SK-N-SH (cell line): ENCODE results near the gene CPLANE2.

Source experiments
- CHD2 ChIP-seq: fragments of 150-350 bp; IDR thresholded peaks from 2 replicates; pipeline ENCODE4 v1.6.1; 2018; ENCODE audit warnings: low read length; ENCODE audit not compliant: partially characterized antibody
- EP300 ChIP-seq, 2 experiments: IDR thresholded peaks; 2 replicates each; pipeline versions ENCODE4 v1.4.0 to v1.6.1; 2012; ENCODE audit warnings: borderline replicate concordance in 1 of 2, low read depth in 1 of 2, low read length in 1 of 2
- EZH2phosphoT487 ChIP-seq: fragments of 200-600 bp; sonication (generic); IDR thresholded peaks from 2 replicates; pipeline ENCODE4 v1.6.1; 2017; ENCODE audit warnings: low read depth, mixed run types, mild to moderate bottlenecking, antibody characterized with exemption, moderate library complexity, borderline replicate concordance
- FOXJ3 ChIP-seq: sonication (generic); formaldehyde crosslinking; IDR thresholded peaks from 2 replicates; pipeline ENCODE4 v1.5.1; 2020; ENCODE audit warnings: mild to moderate bottlenecking, missing genetic modification reagents
- NFIC ChIP-seq: IDR thresholded peaks from 2 replicates; pipeline ENCODE4 v1.4.0; 2012; ENCODE audit warnings: borderline replicate concordance
- NRF1 ChIP-seq: IDR thresholded peaks from 2 replicates; pipeline ENCODE4 v1.6.1; 2012; ENCODE audit warnings: low read depth, mild to moderate bottlenecking, low read length
- POLR2AphosphoS5 ChIP-seq: IDR thresholded peaks from 2 replicates; pipeline ENCODE4 v1.6.1; 2012; ENCODE audit warnings: low read depth, low read length
- TEAD4 ChIP-seq: IDR thresholded peaks from 2 replicates; pipeline ENCODE4 v1.4.0; 2012; ENCODE audit warnings: mild to moderate bottlenecking, borderline replicate concordance; ENCODE audit not compliant: insufficient read depth
- YY1 ChIP-seq: IDR thresholded peaks from 2 replicates; pipeline ENCODE4 v1.4.0; 2012; ENCODE audit warnings: low read depth, mild to moderate bottlenecking
- TF ChIP-seq, protein P1 (sequence below): fragments of 200-600 bp; sonication (generic); IDR thresholded peaks from 2 replicates; pipeline ENCODE4 v1.6.1; 2017; ENCODE audit warnings: antibody characterized with exemption, mild to moderate bottlenecking, moderate library complexity
- TF ChIP-seq, protein P2 (sequence below): fragments of 150-350 bp; IDR thresholded peaks from 2 replicates; pipeline ENCODE4 v1.6.1; 2017; ENCODE audit warnings: antibody characterized with exemption, low read length, low read depth, borderline replicate concordance
- TF ChIP-seq, protein P3 (sequence below): IDR thresholded peaks from 2 replicates; pipeline ENCODE4 v1.6.1; 2012; ENCODE audit warnings: mild to moderate bottlenecking, low read depth, low read length, moderate library complexity
- TF ChIP-seq, protein P4 (sequence below): IDR thresholded peaks from 2 replicates; pipeline ENCODE4; 2012
- TF ChIP-seq, protein P5 (sequence below): IDR thresholded peaks from 2 replicates; pipeline ENCODE4 v1.4.0; 2012; ENCODE audit warnings: low read depth

DNA sequence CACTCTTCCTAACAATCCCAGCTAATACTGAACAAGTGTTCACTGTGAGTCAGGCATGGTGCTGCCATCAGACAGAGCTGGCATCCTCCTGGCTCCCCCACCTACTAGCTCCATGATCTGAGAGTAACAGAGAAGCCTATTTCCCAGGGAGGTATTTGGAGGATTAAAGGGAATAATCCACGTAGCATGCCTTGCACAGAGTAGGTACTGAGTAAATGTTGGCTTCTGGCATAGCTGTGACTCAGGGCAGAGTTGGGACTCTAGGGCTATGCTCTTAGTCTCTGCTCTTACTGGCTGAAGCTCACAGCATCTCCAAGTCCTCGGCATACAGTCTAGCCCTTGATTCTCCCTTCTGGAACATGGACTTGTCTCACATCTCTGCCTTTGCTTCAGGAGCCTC, 32.8 kb downstream of the CPLANE2 start:
- TF ChIP-seq, protein P1, sequence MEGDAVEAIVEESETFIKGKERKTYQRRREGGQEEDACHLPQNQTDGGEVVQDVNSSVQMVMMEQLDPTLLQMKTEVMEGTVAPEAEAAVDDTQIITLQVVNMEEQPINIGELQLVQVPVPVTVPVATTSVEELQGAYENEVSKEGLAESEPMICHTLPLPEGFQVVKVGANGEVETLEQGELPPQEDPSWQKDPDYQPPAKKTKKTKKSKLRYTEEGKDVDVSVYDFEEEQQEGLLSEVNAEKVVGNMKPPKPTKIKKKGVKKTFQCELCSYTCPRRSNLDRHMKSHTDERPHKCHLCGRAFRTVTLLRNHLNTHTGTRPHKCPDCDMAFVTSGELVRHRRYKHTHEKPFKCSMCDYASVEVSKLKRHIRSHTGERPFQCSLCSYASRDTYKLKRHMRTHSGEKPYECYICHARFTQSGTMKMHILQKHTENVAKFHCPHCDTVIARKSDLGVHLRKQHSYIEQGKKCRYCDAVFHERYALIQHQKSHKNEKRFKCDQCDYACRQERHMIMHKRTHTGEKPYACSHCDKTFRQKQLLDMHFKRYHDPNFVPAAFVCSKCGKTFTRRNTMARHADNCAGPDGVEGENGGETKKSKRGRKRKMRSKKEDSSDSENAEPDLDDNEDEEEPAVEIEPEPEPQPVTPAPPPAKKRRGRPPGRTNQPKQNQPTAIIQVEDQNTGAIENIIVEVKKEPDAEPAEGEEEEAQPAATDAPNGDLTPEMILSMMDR = no peak
- TF ChIP-seq TEAD4 (no peak), EZH2phosphoT487 (no peak), NRF1 (no peak), FOXJ3 (CRISPR knock-in tag) (no peak), EP300 (IDR thresholded peaks at IDR 0.05; ENCODE audit: borderline replicate concordance in 1 of 2, low read depth in 1 of 2, low read length in 1 of 2) (no peak), NFIC (no peak), CHD2 (no peak), POLR2AphosphoS5 (no peak), YY1 (no peak)
- TF ChIP-seq, protein P2, sequence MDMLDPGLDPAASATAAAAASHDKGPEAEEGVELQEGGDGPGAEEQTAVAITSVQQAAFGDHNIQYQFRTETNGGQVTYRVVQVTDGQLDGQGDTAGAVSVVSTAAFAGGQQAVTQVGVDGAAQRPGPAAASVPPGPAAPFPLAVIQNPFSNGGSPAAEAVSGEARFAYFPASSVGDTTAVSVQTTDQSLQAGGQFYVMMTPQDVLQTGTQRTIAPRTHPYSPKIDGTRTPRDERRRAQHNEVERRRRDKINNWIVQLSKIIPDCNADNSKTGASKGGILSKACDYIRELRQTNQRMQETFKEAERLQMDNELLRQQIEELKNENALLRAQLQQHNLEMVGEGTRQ = no peak
- TF ChIP-seq, protein P3, sequence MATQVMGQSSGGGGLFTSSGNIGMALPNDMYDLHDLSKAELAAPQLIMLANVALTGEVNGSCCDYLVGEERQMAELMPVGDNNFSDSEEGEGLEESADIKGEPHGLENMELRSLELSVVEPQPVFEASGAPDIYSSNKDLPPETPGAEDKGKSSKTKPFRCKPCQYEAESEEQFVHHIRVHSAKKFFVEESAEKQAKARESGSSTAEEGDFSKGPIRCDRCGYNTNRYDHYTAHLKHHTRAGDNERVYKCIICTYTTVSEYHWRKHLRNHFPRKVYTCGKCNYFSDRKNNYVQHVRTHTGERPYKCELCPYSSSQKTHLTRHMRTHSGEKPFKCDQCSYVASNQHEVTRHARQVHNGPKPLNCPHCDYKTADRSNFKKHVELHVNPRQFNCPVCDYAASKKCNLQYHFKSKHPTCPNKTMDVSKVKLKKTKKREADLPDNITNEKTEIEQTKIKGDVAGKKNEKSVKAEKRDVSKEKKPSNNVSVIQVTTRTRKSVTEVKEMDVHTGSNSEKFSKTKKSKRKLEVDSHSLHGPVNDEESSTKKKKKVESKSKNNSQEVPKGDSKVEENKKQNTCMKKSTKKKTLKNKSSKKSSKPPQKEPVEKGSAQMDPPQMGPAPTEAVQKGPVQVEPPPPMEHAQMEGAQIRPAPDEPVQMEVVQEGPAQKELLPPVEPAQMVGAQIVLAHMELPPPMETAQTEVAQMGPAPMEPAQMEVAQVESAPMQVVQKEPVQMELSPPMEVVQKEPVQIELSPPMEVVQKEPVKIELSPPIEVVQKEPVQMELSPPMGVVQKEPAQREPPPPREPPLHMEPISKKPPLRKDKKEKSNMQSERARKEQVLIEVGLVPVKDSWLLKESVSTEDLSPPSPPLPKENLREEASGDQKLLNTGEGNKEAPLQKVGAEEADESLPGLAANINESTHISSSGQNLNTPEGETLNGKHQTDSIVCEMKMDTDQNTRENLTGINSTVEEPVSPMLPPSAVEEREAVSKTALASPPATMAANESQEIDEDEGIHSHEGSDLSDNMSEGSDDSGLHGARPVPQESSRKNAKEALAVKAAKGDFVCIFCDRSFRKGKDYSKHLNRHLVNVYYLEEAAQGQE = no peak
- TF ChIP-seq, protein P4, sequence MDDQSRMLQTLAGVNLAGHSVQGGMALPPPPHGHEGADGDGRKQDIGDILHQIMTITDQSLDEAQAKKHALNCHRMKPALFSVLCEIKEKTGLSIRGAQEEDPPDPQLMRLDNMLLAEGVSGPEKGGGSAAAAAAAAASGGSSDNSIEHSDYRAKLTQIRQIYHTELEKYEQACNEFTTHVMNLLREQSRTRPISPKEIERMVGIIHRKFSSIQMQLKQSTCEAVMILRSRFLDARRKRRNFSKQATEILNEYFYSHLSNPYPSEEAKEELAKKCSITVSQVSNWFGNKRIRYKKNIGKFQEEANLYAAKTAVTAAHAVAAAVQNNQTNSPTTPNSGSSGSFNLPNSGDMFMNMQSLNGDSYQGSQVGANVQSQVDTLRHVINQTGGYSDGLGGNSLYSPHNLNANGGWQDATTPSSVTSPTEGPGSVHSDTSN = no peak
- TF ChIP-seq, protein P5, sequence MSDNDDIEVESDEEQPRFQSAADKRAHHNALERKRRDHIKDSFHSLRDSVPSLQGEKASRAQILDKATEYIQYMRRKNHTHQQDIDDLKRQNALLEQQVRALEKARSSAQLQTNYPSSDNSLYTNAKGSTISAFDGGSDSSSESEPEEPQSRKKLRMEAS = no peak
